Measurements from ENCODE around the gene SUV39H1.

The SUV39H1 gene

GRCh38 chrX:48715876-48716502 lies 19.5 kb downstream of the SUV39H1 start:
- Mint-ChIP-seq H3K27ac (peak overlapping the region; percentile 84), H3K9me3 (ENCODE audit: low read depth) (no peaks in the 10 kb centered on the region), H3K27me3 (no peaks in the 10 kb centered on the region), H3K36me3 (no peaks in the 10 kb centered on the region), H3K4me3 (peak overlapping the region; percentile 59), H3K4me1 (ENCODE audit: low read depth) (peaks cover 75% of the 10 kb centered on the region)

GRCh38 chrX:48719958-48720357 lies 23.4 kb downstream of the SUV39H1 start:
- no peaks in the 10 kb centered on the region for H3K9me3 Mint-ChIP-seq (ENCODE audit: low read depth)
- H3K4me3 Mint-ChIP-seq: no peak overlapping the region
- no peaks in the 10 kb centered on the region for H3K36me3 Mint-ChIP-seq
- peaks cover 44% of the 10 kb centered on the region for H3K4me1 Mint-ChIP-seq (ENCODE audit: low read depth)
- H3K27ac Mint-ChIP-seq: no peak overlapping the region
- no peaks in the 10 kb centered on the region for H3K27me3 Mint-ChIP-seq

GRCh38 chrX:48720577-48721250 lies 24.2 kb downstream of the SUV39H1 start:
- Mint-ChIP-seq H3K36me3 (no peaks in the 10 kb centered on the region), H3K27ac (no peak overlapping the region), H3K27me3 (no peaks in the 10 kb centered on the region), H3K9me3 (ENCODE audit: low read depth) (no peaks in the 10 kb centered on the region), H3K4me1 (ENCODE audit: low read depth) (peaks cover 43% of the 10 kb centered on the region), H3K4me3 (no peak overlapping the region)

GRCh38 chrX:48721916-48722315 lies 25.4 kb downstream of the SUV39H1 start:
- Mint-ChIP-seq H3K27me3 (no peaks in the 10 kb centered on the region), H3K36me3 (no peaks in the 10 kb centered on the region), H3K4me1 (ENCODE audit: low read depth) (peaks cover 45% of the 10 kb centered on the region), H3K9me3 (ENCODE audit: low read depth) (no peaks in the 10 kb centered on the region), H3K27ac (no peak overlapping the region), H3K4me3 (no peak overlapping the region)

- H3K36me3 Mint-ChIP-seq: peaks cover 8% of the 10 kb centered on the region
- no peaks in the 10 kb centered on the region for H3K27me3 Mint-ChIP-seq
- no peaks in the 10 kb centered on the region for H3K9me3 Mint-ChIP-seq (ENCODE audit: low read depth)
- no peak overlapping the region for H3K4me3 Mint-ChIP-seq
- peak overlapping the region; percentile 13 for H3K27ac Mint-ChIP-seq
- peaks cover 45% of the 10 kb centered on the region for H3K4me1 Mint-ChIP-seq (ENCODE audit: low read depth)
These were observed 30.1 kb downstream of the SUV39H1 start for GRCh38 chrX:48726596-48726995.

- Mint-ChIP-seq H3K36me3 (peaks cover 8% of the 10 kb centered on the region), H3K27ac (no peak overlapping the region)
These were observed 32.1 kb downstream of the SUV39H1 start for GRCh38 chrX:48728653-48729052.

GRCh38 chrX:48736303-48736702 lies 39.8 kb downstream of the SUV39H1 start:
- H3K36me3 Mint-ChIP-seq: no peaks in the 10 kb centered on the region
- H3K9me3 Mint-ChIP-seq (ENCODE audit: low read depth): no peaks in the 10 kb centered on the region
- H3K27ac Mint-ChIP-seq: peak overlapping the region; percentile 86
- H3K27me3 Mint-ChIP-seq: no peaks in the 10 kb centered on the region
- peak overlapping the region; percentile 98 for H3K4me3 Mint-ChIP-seq
- H3K4me1 Mint-ChIP-seq (ENCODE audit: low read depth): peaks cover 19% of the 10 kb centered on the region

More at GRCh38 chrX:48728653-48729052, 32.1 kb downstream of the SUV39H1 start:
- Mint-ChIP-seq H3K27me3 (no peaks in the 10 kb centered on the region), H3K9me3 (ENCODE audit: low read depth) (no peaks in the 10 kb centered on the region), H3K4me3 (no peak overlapping the region), H3K4me1 (ENCODE audit: low read depth) (peaks cover 41% of the 10 kb centered on the region)

GRCh38 chrX:48736878-48737212 lies 40.3 kb downstream of the SUV39H1 start:
- peaks cover 19% of the 10 kb centered on the region for H3K4me1 Mint-ChIP-seq (ENCODE audit: low read depth)
- peak overlapping the region; percentile 98 for H3K27ac Mint-ChIP-seq
- no peaks in the 10 kb centered on the region for H3K9me3 Mint-ChIP-seq (ENCODE audit: low read depth)
- H3K4me3 Mint-ChIP-seq: peak overlapping the region; percentile 98
- H3K27me3 Mint-ChIP-seq: no peaks in the 10 kb centered on the region
- no peaks in the 10 kb centered on the region for H3K36me3 Mint-ChIP-seq

- peak overlapping the region; percentile 98 for H3K27ac Mint-ChIP-seq
- no peaks in the 10 kb centered on the region for H3K36me3 Mint-ChIP-seq
- H3K9me3 Mint-ChIP-seq (ENCODE audit: low read depth): no peaks in the 10 kb centered on the region
- peak overlapping the region; percentile 98 for H3K4me3 Mint-ChIP-seq
- H3K27me3 Mint-ChIP-seq: no peaks in the 10 kb centered on the region
- H3K4me1 Mint-ChIP-seq (ENCODE audit: low read depth): peaks cover 19% of the 10 kb centered on the region
These were observed 40.8 kb downstream of the SUV39H1 start for GRCh38 chrX:48737213-48737938.

GRCh38 chrX:48737940-48738339 lies 41.4 kb downstream of the SUV39H1 start:
- Mint-ChIP-seq H3K4me1 (ENCODE audit: low read depth) (peaks cover 19% of the 10 kb centered on the region), H3K27ac (peak overlapping the region; percentile 98), H3K36me3 (no peaks in the 10 kb centered on the region), H3K27me3 (no peaks in the 10 kb centered on the region), H3K9me3 (ENCODE audit: low read depth) (no peaks in the 10 kb centered on the region), H3K4me3 (peak overlapping the region; percentile 98)

- Mint-ChIP-seq H3K4me1 (ENCODE audit: low read depth) (peaks cover 10% of the 10 kb centered on the region), H3K36me3 (no peaks in the 10 kb centered on the region), H3K9me3 (ENCODE audit: low read depth) (no peaks in the 10 kb centered on the region), H3K4me3 (no peak overlapping the region), H3K27me3 (no peaks in the 10 kb centered on the region), H3K27ac (no peak overlapping the region)
These were observed 45.3 kb downstream of the SUV39H1 start for GRCh38 chrX:48741834-48742233.

GRCh38 chrX:48745222-48745621 lies 48.7 kb downstream of the SUV39H1 start:
- no peaks in the 10 kb centered on the region for H3K9me3 Mint-ChIP-seq (ENCODE audit: low read depth)
- no peaks in the 10 kb centered on the region for H3K27me3 Mint-ChIP-seq
- no peak overlapping the region for H3K4me3 Mint-ChIP-seq
- no peaks in the 10 kb centered on the region for H3K4me1 Mint-ChIP-seq (ENCODE audit: low read depth)
- H3K27ac Mint-ChIP-seq: no peak overlapping the region
- no peaks in the 10 kb centered on the region for H3K36me3 Mint-ChIP-seq

- Mint-ChIP-seq H3K27ac (no peak overlapping the region), H3K9me3 (ENCODE audit: low read depth) (no peaks in the 10 kb centered on the region), H3K4me1 (ENCODE audit: low read depth) (no peaks in the 10 kb centered on the region), H3K27me3 (no peaks in the 10 kb centered on the region), H3K4me3 (no peak overlapping the region), H3K36me3 (no peaks in the 10 kb centered on the region)
These were observed 51.0 kb downstream of the SUV39H1 start for GRCh38 chrX:48747415-48748016.

- Mint-ChIP-seq H3K27ac (no peak overlapping the region), H3K4me3 (no peak overlapping the region), H3K36me3 (no peaks in the 10 kb centered on the region), H3K4me1 (ENCODE audit: low read depth) (no peaks in the 10 kb centered on the region), H3K9me3 (ENCODE audit: low read depth) (no peaks in the 10 kb centered on the region), H3K27me3 (no peaks in the 10 kb centered on the region)
These were observed 52.6 kb downstream of the SUV39H1 start for GRCh38 chrX:48749182-48749581.

- no peaks in the 10 kb centered on the region for H3K4me1 Mint-ChIP-seq (ENCODE audit: low read depth)
- H3K4me3 Mint-ChIP-seq: no peak overlapping the region
- H3K27ac Mint-ChIP-seq: peak overlapping the region; percentile 29
- H3K27me3 Mint-ChIP-seq: no peaks in the 10 kb centered on the region
- H3K9me3 Mint-ChIP-seq (ENCODE audit: low read depth): no peaks in the 10 kb centered on the region
- no peaks in the 10 kb centered on the region for H3K36me3 Mint-ChIP-seq
These were observed 54.8 kb downstream of the SUV39H1 start for GRCh38 chrX:48751343-48751742.
